Activated T-helper 1 cell treated with anti-CD3 and anti-CD28 coated beads, Interleukin-12 subunit alpha, Interleukin-12 subunit beta, Interleukin-2, Interleukin-4 antibody, amounts not matched to agents 30 ng/mL and 10 ng/mL and 1 ng/mL, durations not matched to agents 14 hours and 24 hours and 36 hours (primary cell): ENCODE data around the gene MAP2K5. TPM values are rescaled to one million over a fixed set of nuclear protein-coding genes. Genes with fewer than 3 reads are reported as not detected.

ENCODE experiments used
- DNase-seq: peaks from one replicate; pipeline ENCODE4 v3.0.0; 2021; ENCODE audit warnings: low spot score
- H3K27ac Mint-ChIP-seq: one replicate; pipeline ENCODE4 v1.8.0; 2021; ENCODE audit warnings: mild to moderate bottlenecking, mixed read lengths
- H3K27me3 Mint-ChIP-seq: one replicate; pipeline ENCODE4 v1.8.0; 2022; ENCODE audit warnings: mild to moderate bottlenecking, moderate library complexity, mixed read lengths; ENCODE audit not compliant: insufficient read depth
- H3K36me3 Mint-ChIP-seq: one replicate; pipeline ENCODE4 v1.8.0; 2021; ENCODE audit warnings: low read depth, mixed read lengths
- H3K4me1 Mint-ChIP-seq: one replicate; pipeline ENCODE4 v1.8.0; 2021; ENCODE audit warnings: low read depth, mixed read lengths
- H3K4me3 Mint-ChIP-seq: one replicate; pipeline ENCODE4 v1.8.0; 2021; ENCODE audit warnings: mild to moderate bottlenecking, moderate library complexity, mixed read lengths
- H3K9me3 Mint-ChIP-seq: one replicate; pipeline ENCODE4 v1.8.0; 2021; ENCODE audit warnings: mixed read lengths
- intact Hi-C: fragments of 100-400 bp; cut with micrococcal nuclease; formaldehyde crosslinking; loops from one replicate; pipeline ENCODE4 v1.15.1; 2024
- total RNA-seq: library from RNA; stranded (reverse); gene quantifications from 2 replicates; pipeline ENCODE4 v1.2.3, GENCODE V29; 2022

MAP2K5 gene
- total RNA-seq, 1 donor from 2014 or later, result 22.1 TPM

DNA sequence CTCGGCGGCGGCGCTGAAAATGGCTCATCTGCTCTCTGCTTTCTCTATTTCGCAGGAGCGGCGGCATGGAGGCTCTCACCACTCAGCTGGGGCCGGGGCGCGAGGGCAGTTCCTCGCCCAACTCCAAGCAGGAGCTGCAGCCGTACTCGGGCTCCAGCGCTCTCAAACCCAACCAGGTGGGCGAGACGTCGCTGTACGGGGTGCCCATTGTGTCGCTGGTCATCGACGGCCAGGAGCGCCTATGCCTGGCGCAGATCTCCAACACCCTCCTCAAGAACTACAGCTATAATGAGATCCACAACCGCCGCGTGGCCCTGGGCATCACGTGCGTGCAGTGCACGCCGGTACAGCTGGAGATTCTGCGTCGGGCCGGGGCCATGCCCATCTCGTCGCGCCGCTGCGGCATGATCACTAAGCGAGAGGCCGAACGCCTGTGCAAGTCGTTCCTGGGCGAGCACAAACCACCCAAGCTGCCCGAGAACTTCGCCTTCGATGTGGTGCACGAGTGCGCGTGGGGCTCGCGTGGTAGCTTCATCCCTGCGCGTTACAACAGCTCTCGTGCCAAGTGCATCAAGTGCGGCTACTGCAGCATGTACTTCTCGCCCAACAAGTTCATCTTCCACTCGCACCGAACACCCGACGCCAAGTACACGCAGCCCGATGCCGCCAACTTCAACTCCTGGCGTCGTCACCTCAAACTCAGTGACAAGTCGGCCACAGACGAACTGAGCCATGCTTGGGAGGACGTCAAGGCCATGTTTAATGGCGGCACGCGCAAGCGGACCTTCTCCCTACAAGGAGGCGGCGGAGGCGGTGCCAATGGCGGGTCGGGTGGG, 283.6 kb downstream of the MAP2K5 start:
- no peaks in the 10 kb centered on the region for H3K9me3 Mint-ChIP-seq
- H3K36me3 Mint-ChIP-seq, result peaks cover 9% of the 10 kb centered on the region
- H3K27ac Mint-ChIP-seq, result peak overlapping the region; percentile 84
- intact Hi-C loops, result no loop called here
- peak overlapping the region; percentile 42 for H3K4me3 Mint-ChIP-seq
- H3K27me3 Mint-ChIP-seq, result peaks cover 68% of the 10 kb centered on the region
- DNase-seq, result no peak
- peaks cover 24% of the 10 kb centered on the region for H3K4me1 Mint-ChIP-seq

DNA sequence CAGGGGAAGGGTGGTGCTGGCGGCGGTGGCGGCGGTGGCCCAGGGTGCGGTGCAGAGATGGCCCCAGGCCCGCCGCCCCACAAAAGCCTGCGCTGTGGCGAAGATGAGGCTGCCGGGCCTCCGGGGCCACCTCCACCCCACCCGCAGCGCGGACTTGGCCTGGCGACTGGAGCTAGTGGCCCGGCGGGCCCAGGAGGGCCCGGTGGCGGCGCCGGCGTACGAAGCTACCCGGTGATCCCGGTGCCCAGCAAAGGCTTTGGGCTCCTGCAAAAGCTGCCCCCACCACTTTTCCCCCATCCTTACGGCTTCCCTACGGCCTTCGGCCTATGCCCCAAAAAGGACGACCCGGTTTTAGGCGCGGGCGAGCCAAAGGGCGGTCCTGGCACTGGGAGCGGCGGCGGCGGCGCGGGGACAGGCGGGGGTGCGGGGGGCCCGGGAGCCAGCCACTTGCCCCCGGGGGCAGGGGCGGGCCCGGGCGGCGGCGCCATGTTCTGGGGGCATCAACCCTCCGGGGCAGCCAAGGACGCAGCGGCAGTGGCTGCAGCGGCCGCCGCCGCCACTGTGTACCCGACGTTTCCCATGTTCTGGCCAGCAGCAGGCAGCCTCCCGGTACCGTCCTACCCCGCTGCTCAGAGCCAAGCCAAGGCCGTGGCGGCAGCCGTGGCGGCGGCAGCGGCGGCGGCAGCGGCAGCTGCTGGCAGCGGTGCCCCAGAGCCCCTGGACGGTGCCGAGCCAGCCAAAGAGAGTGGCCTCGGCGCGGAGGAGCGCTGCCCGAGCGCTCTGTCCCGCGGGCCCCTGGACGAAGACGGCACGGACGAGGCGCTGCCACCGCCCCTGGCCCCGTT, 284.4 kb downstream of the MAP2K5 start:
- Mint-ChIP-seq H3K27me3 (peaks cover 68% of the 10 kb centered on the region), H3K4me3 (no peak overlapping the region), H3K9me3 (no peaks in the 10 kb centered on the region), H3K4me1 (peaks cover 24% of the 10 kb centered on the region), H3K27ac (no peak overlapping the region), H3K36me3 (peaks cover 9% of the 10 kb centered on the region)
- intact Hi-C loops, result no loop called here
- DNase-seq, result no peak

DNA sequence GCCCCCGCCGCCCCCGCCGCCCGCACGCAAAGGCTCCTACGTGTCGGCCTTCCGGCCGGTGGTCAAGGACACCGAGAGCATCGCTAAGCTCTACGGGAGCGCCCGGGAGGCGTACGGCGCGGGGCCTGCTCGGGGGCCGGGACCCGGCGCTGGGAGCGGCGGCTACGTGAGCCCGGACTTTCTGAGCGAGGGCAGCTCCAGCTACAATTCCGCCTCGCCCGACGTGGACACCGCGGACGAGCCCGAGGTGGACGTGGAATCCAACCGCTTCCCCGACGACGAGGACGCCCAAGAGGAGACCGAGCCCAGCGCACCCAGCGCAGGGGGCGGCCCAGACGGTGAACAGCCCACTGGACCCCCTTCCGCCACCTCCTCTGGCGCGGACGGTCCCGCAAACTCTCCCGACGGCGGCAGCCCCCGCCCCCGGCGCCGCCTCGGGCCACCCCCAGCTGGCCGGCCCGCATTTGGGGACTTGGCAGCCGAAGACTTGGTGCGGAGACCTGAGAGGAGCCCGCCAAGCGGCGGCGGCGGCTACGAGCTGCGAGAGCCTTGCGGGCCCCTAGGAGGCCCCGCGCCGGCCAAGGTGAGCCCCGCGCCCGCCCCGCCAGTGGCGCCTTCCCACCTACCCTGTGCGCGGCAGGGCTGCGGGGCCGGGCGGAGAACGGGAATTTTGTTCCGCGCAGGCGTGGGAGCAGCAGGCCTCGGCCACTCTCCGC, 285.2 kb downstream of the MAP2K5 start:
- intact Hi-C loops, result no loop called here
- no peak overlapping the region for H3K27ac Mint-ChIP-seq
- H3K9me3 Mint-ChIP-seq, result no peaks in the 10 kb centered on the region
- peaks cover 24% of the 10 kb centered on the region for H3K4me1 Mint-ChIP-seq
- H3K27me3 Mint-ChIP-seq, result peaks cover 68% of the 10 kb centered on the region
- DNase-seq, result no peak
- H3K4me3 Mint-ChIP-seq, result no peak overlapping the region
- H3K36me3 Mint-ChIP-seq, result peaks cover 9% of the 10 kb centered on the region

DNA sequence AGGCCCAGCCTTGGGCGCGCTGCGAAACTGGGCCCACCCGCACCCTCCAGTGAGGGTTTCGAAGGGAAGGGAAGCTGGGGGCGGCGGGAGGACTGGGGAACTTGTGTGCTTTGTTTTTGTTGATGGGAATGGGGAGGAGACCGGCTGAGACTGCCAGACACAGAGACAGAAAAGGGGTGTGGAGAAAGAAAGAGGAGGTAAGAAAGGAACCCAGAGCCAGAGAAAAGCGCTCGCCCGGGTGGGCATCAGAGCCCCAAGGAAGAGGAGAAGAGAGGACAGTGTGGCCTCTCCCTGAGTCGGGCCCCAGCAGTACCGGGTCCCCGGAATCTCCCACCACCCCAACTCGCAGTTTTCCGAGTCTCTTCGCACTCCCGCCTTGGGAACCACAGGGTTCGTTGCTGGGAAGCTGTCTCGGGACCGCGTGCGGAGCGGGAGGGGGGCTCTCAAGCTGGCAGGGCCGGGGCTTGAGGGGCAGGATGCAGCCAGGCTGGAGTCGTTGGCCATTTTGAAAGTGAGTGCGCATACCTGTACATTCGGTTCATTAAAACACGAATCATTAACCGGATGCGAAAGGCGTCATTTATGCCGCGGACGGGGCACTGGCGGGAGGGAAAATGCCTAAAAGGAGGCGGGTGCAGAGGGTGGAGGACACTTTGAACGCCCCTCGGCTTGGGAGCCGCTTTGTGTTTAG, 285.9 kb downstream of the MAP2K5 start:
- no peak overlapping the region for H3K4me3 Mint-ChIP-seq
- H3K9me3 Mint-ChIP-seq, result no peaks in the 10 kb centered on the region
- H3K27me3 Mint-ChIP-seq, result peaks cover 72% of the 10 kb centered on the region
- no peak for DNase-seq
- H3K27ac Mint-ChIP-seq, result peak overlapping the region; percentile 79
- intact Hi-C loops, result no loop called here
- peaks cover 9% of the 10 kb centered on the region for H3K36me3 Mint-ChIP-seq
- H3K4me1 Mint-ChIP-seq, result peaks cover 30% of the 10 kb centered on the region

DNA sequence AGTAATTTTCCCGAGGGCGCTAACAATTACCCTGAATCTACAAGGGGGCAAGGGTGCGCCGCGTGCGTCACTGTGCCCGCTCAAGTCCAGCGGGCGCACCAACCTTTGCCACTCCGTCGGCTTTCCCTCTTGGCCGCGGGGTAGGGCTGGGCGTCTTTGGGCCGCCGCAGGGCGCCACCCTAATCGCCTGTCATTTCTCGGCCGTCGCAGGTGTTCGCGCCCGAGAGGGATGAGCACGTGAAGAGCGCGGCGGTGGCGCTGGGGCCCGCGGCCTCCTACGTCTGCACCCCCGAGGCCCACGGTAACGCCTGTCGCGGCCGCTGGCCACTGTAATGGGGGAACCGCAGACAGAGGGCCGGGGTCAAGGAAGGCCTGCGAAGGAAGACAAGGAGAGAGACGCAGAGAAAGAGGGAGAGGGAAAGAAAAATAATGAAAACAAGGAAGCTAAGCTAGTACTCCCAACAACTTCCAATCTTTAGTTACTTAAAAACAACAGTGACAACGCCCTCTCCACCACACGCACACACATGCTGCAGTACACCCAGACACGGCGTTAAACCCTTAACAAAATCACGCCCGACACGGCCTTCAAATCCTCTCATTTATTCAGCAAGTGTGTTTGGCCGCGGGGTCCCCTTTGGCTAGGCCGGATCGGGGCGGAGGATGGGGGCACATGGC, 286.6 kb downstream of the MAP2K5 start:
- DNase-seq, result no peak
- Mint-ChIP-seq H3K27ac (peak overlapping the region; percentile 10), H3K27me3 (peaks cover 72% of the 10 kb centered on the region), H3K4me1 (peaks cover 28% of the 10 kb centered on the region), H3K36me3 (peaks cover 3% of the 10 kb centered on the region), H3K9me3 (no peaks in the 10 kb centered on the region), H3K4me3 (no peak overlapping the region)
- intact Hi-C loops, result no loop called here

DNA sequence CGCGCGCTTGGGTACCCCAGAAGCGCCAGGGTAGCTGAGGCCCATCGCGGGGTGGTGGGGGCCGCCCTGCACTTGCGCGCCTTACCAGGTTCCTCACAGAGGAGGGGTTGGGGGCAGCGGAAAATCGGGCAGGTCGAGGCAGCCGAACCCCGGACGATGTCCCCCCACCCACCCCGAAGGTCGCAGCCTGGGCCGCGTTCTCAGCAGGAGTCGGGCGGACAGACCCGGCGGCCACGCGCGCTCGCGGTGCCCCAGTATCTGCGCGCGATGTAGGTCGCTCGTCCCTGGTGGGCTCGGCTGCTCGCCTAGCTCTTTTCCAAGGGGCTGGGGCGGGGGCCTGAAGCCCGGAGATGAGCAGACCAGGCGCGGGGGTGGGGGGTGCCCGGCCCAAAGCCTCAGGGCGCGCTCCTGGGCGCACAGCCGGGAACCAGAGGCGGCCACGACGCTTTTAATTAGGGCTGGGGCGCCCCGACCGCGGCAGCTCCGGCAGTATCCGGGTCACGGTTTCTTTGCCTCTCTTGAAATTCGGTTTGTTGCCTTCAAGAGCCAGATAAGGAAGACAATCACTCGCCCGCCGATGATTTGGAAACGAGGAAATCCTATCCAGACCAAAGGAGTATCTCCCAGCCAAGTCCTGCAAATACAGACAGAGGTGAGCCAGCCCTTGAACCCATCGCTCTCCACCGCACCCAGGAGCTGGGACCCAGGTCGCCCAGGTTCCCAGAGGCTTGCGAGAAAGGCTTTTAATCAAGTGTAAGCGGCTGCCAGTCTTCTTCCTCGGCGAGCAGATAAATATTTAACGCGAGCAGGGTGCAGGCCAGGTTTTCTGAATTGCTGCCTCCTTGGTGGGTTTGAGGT, 287.4 kb downstream of the MAP2K5 start:
- H3K4me3 Mint-ChIP-seq, result no peak overlapping the region
- H3K4me1 Mint-ChIP-seq, result peaks cover 28% of the 10 kb centered on the region
- no peaks in the 10 kb centered on the region for H3K9me3 Mint-ChIP-seq
- no peak for DNase-seq
- H3K36me3 Mint-ChIP-seq, result peaks cover 2% of the 10 kb centered on the region
- H3K27ac Mint-ChIP-seq, result peak overlapping the region; percentile 18
- intact Hi-C loops, result no loop called here
- H3K27me3 Mint-ChIP-seq, result peaks cover 71% of the 10 kb centered on the region

DNA sequence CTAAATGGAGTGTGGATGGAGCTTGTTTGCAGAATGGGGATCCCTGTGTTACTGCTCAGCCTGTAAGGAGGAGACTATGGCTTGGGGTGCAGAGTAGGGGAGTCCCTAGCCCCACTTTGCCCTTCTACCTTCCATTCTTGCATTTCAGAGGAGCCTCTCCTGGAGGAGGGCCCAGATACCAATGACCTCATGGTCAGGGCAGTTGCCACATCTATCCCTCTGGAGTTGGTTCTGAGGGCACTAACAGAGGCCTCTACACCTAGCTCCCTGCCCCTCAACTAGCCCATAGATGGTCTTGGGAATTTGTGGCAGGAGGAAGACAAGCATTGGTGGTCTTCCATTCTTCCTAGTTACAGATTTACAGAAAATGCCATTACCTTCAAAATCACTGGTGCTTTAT, 288.9 kb downstream of the MAP2K5 start:
- H3K27ac Mint-ChIP-seq, result no peak overlapping the region
- intact Hi-C loops, result no loop called here
- no peaks in the 10 kb centered on the region for H3K9me3 Mint-ChIP-seq
- H3K4me1 Mint-ChIP-seq, result peaks cover 20% of the 10 kb centered on the region
- no peak overlapping the region for H3K4me3 Mint-ChIP-seq
- H3K27me3 Mint-ChIP-seq, result peaks cover 72% of the 10 kb centered on the region
- DNase-seq, result no peak
- peaks cover 3% of the 10 kb centered on the region for H3K36me3 Mint-ChIP-seq

DNA sequence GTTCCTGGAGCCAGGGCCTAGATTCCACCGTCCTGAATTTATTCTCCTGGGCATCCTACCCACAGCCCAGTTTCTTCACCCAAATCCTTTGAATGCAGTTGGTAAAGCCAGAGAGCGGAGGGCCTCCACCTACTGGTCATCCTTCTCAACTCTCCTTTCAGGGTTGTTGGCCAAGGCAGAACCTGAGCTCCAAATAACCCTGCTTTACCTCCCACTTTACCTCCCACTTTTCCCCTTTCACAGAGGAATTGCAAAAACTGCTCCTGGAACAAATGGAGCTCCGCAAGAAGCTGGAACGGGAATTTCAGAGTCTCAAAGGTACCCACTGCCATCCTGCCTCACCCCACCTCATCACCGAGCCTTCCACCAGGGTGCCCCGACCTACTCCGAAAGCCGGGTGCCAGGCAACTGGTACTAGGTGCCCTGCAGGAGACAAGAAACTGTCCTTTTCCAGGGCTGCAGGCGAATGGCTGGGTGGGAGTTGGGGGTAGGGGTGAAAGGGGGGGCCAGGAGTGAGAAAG, 289.6 kb downstream of the MAP2K5 start:
- Mint-ChIP-seq H3K27ac (no peak overlapping the region), H3K4me3 (no peak overlapping the region), H3K4me1 (peaks cover 19% of the 10 kb centered on the region), H3K9me3 (no peaks in the 10 kb centered on the region), H3K27me3 (peaks cover 74% of the 10 kb centered on the region), H3K36me3 (peaks cover 4% of the 10 kb centered on the region)
- intact Hi-C loops, result no loop called here
- no peak for DNase-seq

DNA sequence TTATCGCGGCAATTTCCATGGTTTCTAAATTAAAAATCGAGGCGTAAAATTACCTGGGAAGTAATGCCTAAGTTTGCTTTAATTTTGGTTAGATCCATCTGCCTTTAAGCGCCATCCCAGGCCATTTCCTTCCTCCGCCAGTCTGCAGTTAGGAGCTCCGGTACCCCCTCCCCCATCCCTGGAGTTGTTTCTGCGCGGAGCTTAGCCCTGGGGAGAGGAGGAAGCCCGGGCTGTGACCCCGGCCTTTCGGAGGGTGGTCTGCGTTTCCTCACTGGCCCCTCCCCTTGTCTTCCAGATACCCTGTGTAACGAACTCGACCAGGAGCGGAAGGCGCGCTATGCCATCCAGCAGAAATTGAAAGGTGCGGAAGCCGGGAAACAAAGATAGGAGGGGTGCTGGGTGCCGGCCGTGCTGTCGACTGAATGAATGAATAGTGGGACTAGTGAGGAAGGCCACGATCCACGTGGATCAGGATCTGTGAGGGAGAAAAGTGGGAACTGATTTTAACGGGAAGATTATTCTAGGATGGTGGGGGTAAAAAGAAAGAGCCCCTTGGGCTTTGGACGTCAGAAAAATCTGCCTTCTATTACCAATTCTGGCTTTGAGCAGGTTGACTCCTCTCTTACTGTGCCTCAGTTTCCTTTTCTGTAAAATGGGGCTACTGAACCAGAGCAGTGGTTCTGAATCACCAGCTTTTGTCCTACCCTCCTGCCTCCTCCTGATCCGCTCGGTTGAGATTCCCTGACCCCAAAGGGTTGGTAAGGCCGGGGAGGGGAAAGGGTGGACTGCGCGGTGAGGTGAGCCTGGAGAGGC, 290.6 kb downstream of the MAP2K5 start:
- Mint-ChIP-seq H3K36me3 (peaks cover 4% of the 10 kb centered on the region), H3K4me3 (peak overlapping the region; percentile 48), H3K4me1 (peaks cover 19% of the 10 kb centered on the region), H3K9me3 (no peaks in the 10 kb centered on the region), H3K27ac (no peak overlapping the region), H3K27me3 (peaks cover 81% of the 10 kb centered on the region)
- no peak for DNase-seq
- intact Hi-C loops, result loop anchor here (1.0 kb wide), 1 partner anchor 9 kb away; no protein-coding TSS in a partner anchor

DNA sequence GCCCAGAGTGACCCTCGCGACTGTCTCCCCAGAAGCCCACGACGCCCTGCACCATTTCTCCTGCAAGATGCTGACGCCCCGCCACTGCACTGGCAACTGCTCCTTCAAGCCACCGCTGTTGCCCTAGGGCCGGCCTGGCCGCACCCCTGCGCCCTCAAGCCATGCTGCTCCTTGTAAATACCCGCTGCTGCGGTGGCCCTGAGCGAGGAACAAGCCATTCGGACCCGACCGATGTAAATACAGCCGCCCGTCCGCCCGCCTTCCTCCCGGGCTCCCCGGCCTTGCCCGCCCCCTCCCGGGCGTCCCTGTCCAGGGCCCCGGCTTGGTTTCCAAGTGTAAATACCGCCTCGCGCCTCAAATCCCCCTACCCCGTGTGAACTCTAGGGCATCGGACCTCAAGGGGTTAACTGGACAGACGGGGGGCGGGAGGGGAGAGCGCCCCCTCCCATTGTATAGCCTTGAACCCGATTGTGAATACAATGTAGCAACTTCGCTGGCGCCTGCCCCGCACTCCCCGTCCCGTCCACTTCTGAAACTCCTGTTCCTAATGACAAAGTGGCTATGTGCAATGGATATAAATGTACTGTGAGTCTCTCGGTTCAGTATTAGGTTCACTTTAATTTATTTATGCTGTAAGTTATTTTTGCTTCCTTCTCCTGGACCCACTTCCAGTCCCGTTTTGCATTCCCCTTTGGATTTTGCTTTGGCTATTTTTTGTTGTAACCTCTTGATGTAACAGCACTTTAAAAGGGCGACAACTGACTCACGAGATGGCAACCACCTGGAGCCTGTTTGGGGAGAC, 291.4 kb downstream of the MAP2K5 start:
- peak overlapping the region; percentile 76 for H3K4me3 Mint-ChIP-seq
- peak overlapping the region; percentile 48 for H3K27ac Mint-ChIP-seq
- no peaks in the 10 kb centered on the region for H3K9me3 Mint-ChIP-seq
- DNase-seq, result no peak
- H3K36me3 Mint-ChIP-seq, result peaks cover 4% of the 10 kb centered on the region
- peaks cover 76% of the 10 kb centered on the region for H3K27me3 Mint-ChIP-seq
- intact Hi-C loops, result loop anchor here (1.0 to 2.0 kb wide), 2 partner anchors 10 to 13 kb away; no protein-coding TSS in a partner anchor
- peaks cover 25% of the 10 kb centered on the region for H3K4me1 Mint-ChIP-seq
